ENCODE results near the gene PLXNA1.

Gene PLXNA1

GRCh38 chr3:126990024-126990700 lies 7.2 kb downstream of the PLXNA1 start:
- Histone ChIP-seq H3K9me3 (ENCODE audit: control insufficient read depth, low read length) (no peaks in the 10 kb centered on the region), H3K4me3 (ENCODE audit: extremely low read depth, insufficient read depth, low read length, poor library complexity, severe bottlenecking) (no peak overlapping the region), H3K4me1 (ENCODE audit: control insufficient read depth, insufficient read depth, low read length, poor library complexity, severe bottlenecking) (peaks cover 10% of the 10 kb centered on the region), H3K27ac (ENCODE audit: low read depth, low read length, severe bottlenecking) (no peak overlapping the region), H3K36me3 (ENCODE audit: control insufficient read depth, insufficient read depth, low read length) (peaks cover 51% of the 10 kb centered on the region)
- WGBS, 2 experiments (ENCODE audit: insufficient coverage in 2 of 2) = 93 to 97% methylated on average over 8 to 10 of the region's 10 CpGs

GRCh38 chr3:126990890-126991289 lies 8.0 kb downstream of the PLXNA1 start:
- Histone ChIP-seq H3K9me3 (ENCODE audit: control insufficient read depth, low read length) (no peaks in the 10 kb centered on the region), H3K27ac (ENCODE audit: low read depth, low read length, severe bottlenecking) (no peak overlapping the region), H3K4me3 (ENCODE audit: extremely low read depth, insufficient read depth, low read length, poor library complexity, severe bottlenecking) (no peak overlapping the region), H3K4me1 (ENCODE audit: control insufficient read depth, insufficient read depth, low read length, poor library complexity, severe bottlenecking) (peaks cover 4% of the 10 kb centered on the region), H3K36me3 (ENCODE audit: control insufficient read depth, insufficient read depth, low read length) (peaks cover 55% of the 10 kb centered on the region)
- WGBS, 2 experiments (ENCODE audit: insufficient coverage in 2 of 2) = 93 to 98% methylated on average over 4 to 5 of the region's 5 CpGs

- H3K36me3 ChIP-seq (ENCODE audit: control insufficient read depth, insufficient read depth, low read length) = peaks cover 60% of the 10 kb centered on the region
- 94 to 98% methylated on average over 20 to 21 of the region's 24 CpGs for WGBS, 2 experiments (ENCODE audit: insufficient coverage in 2 of 2)
These were observed 8.7 kb downstream of the PLXNA1 start for GRCh38 chr3:126991366-126992200.

GRCh38 chr3:126992216-126992615 lies 9.3 kb downstream of the PLXNA1 start:
- 98% methylated on average over 6 to 7 of the region's 7 CpGs for WGBS, 2 experiments (ENCODE audit: insufficient coverage in 2 of 2)
- no peaks in the 10 kb centered on the region for H3K4me1 ChIP-seq (ENCODE audit: control insufficient read depth, insufficient read depth, low read length, poor library complexity, severe bottlenecking)
- no peak overlapping the region for H3K4me3 ChIP-seq (ENCODE audit: extremely low read depth, insufficient read depth, low read length, poor library complexity, severe bottlenecking)
- H3K27ac ChIP-seq (ENCODE audit: low read depth, low read length, severe bottlenecking) = no peak overlapping the region
- no peaks in the 10 kb centered on the region for H3K9me3 ChIP-seq (ENCODE audit: control insufficient read depth, low read length)
- H3K36me3 ChIP-seq (ENCODE audit: control insufficient read depth, insufficient read depth, low read length) = peaks cover 63% of the 10 kb centered on the region

More at GRCh38 chr3:126991366-126992200, 8.7 kb downstream of the PLXNA1 start:
- H3K4me3 ChIP-seq (ENCODE audit: extremely low read depth, insufficient read depth, low read length, poor library complexity, severe bottlenecking) = no peak overlapping the region
- no peak overlapping the region for H3K27ac ChIP-seq (ENCODE audit: low read depth, low read length, severe bottlenecking)
- H3K4me1 ChIP-seq (ENCODE audit: control insufficient read depth, insufficient read depth, low read length, poor library complexity, severe bottlenecking) = no peaks in the 10 kb centered on the region
- no peaks in the 10 kb centered on the region for H3K9me3 ChIP-seq (ENCODE audit: control insufficient read depth, low read length)

GRCh38 chr3:126992776-126993175 lies 9.9 kb downstream of the PLXNA1 start:
- H3K4me1 ChIP-seq (ENCODE audit: control insufficient read depth, insufficient read depth, low read length, poor library complexity, severe bottlenecking) = no peaks in the 10 kb centered on the region
- H3K27ac ChIP-seq (ENCODE audit: low read depth, low read length, severe bottlenecking) = no peak overlapping the region
- H3K36me3 ChIP-seq (ENCODE audit: control insufficient read depth, insufficient read depth, low read length) = peaks cover 65% of the 10 kb centered on the region
- H3K9me3 ChIP-seq (ENCODE audit: control insufficient read depth, low read length) = no peaks in the 10 kb centered on the region
- no peak overlapping the region for H3K4me3 ChIP-seq (ENCODE audit: extremely low read depth, insufficient read depth, low read length, poor library complexity, severe bottlenecking)
- 94% methylated on average over 2 to 7 of the region's 8 CpGs for WGBS, 2 experiments (ENCODE audit: insufficient coverage in 2 of 2)

GRCh38 chr3:126993436-126993835 lies 10.5 kb downstream of the PLXNA1 start:
- WGBS, 2 experiments (ENCODE audit: insufficient coverage in 2 of 2) = 94 to 96% methylated on average over 7 of the region's 9 CpGs
- no peak overlapping the region for H3K4me3 ChIP-seq (ENCODE audit: extremely low read depth, insufficient read depth, low read length, poor library complexity, severe bottlenecking)
- H3K27ac ChIP-seq (ENCODE audit: low read depth, low read length, severe bottlenecking) = no peak overlapping the region
- H3K36me3 ChIP-seq (ENCODE audit: control insufficient read depth, insufficient read depth, low read length) = peaks cover 65% of the 10 kb centered on the region
- H3K4me1 ChIP-seq (ENCODE audit: control insufficient read depth, insufficient read depth, low read length, poor library complexity, severe bottlenecking) = no peaks in the 10 kb centered on the region
- H3K9me3 ChIP-seq (ENCODE audit: control insufficient read depth, low read length) = no peaks in the 10 kb centered on the region

- 93% methylated on average over 6 to 8 of the region's 10 CpGs for WGBS, 2 experiments (ENCODE audit: insufficient coverage in 2 of 2)
- Histone ChIP-seq H3K9me3 (ENCODE audit: control insufficient read depth, low read length) (no peaks in the 10 kb centered on the region), H3K4me1 (ENCODE audit: control insufficient read depth, insufficient read depth, low read length, poor library complexity, severe bottlenecking) (no peaks in the 10 kb centered on the region), H3K4me3 (ENCODE audit: extremely low read depth, insufficient read depth, low read length, poor library complexity, severe bottlenecking) (no peak overlapping the region), H3K27ac (ENCODE audit: low read depth, low read length, severe bottlenecking) (no peak overlapping the region), H3K36me3 (ENCODE audit: control insufficient read depth, insufficient read depth, low read length) (peaks cover 52% of the 10 kb centered on the region)
These were observed 11.8 kb downstream of the PLXNA1 start for GRCh38 chr3:126994661-126995245.

GRCh38 chr3:126995254-126995780 lies 12.4 kb downstream of the PLXNA1 start:
- no peak overlapping the region for H3K27ac ChIP-seq (ENCODE audit: low read depth, low read length, severe bottlenecking)
- no peaks in the 10 kb centered on the region for H3K4me1 ChIP-seq (ENCODE audit: control insufficient read depth, insufficient read depth, low read length, poor library complexity, severe bottlenecking)
- WGBS, 2 experiments (ENCODE audit: insufficient coverage in 2 of 2) = 93 to 99% methylated on average over 9 to 12 of the region's 12 CpGs
- H3K9me3 ChIP-seq (ENCODE audit: control insufficient read depth, low read length) = no peaks in the 10 kb centered on the region
- H3K36me3 ChIP-seq (ENCODE audit: control insufficient read depth, insufficient read depth, low read length) = peaks cover 47% of the 10 kb centered on the region
- H3K4me3 ChIP-seq (ENCODE audit: extremely low read depth, insufficient read depth, low read length, poor library complexity, severe bottlenecking) = no peak overlapping the region

GRCh38 chr3:126995926-126996512 lies 13.1 kb downstream of the PLXNA1 start:
- peaks cover under 1% of the 10 kb centered on the region for H3K4me1 ChIP-seq (ENCODE audit: control insufficient read depth, insufficient read depth, low read length, poor library complexity, severe bottlenecking)
- 93 to 94% methylated on average over 10 of the region's 11 CpGs for WGBS, 2 experiments (ENCODE audit: insufficient coverage in 2 of 2)
- H3K27ac ChIP-seq (ENCODE audit: low read depth, low read length, severe bottlenecking) = no peak overlapping the region
- H3K36me3 ChIP-seq (ENCODE audit: control insufficient read depth, insufficient read depth, low read length) = peaks cover 40% of the 10 kb centered on the region
- H3K4me3 ChIP-seq (ENCODE audit: extremely low read depth, insufficient read depth, low read length, poor library complexity, severe bottlenecking) = no peak overlapping the region
- no peaks in the 10 kb centered on the region for H3K9me3 ChIP-seq (ENCODE audit: control insufficient read depth, low read length)

- Histone ChIP-seq H3K36me3 (ENCODE audit: control insufficient read depth, insufficient read depth, low read length) (peaks cover 37% of the 10 kb centered on the region), H3K27ac (ENCODE audit: low read depth, low read length, severe bottlenecking) (no peak overlapping the region)
These were observed 14.0 kb downstream of the PLXNA1 start for GRCh38 chr3:126996905-126997304.

More at GRCh38 chr3:126996905-126997304, 14.0 kb downstream of the PLXNA1 start:
- peaks cover 10% of the 10 kb centered on the region for H3K4me1 ChIP-seq (ENCODE audit: control insufficient read depth, insufficient read depth, low read length, poor library complexity, severe bottlenecking)
- H3K9me3 ChIP-seq (ENCODE audit: control insufficient read depth, low read length) = no peaks in the 10 kb centered on the region
- H3K4me3 ChIP-seq (ENCODE audit: extremely low read depth, insufficient read depth, low read length, poor library complexity, severe bottlenecking) = no peak overlapping the region
- 97% methylated on average over 7 of the region's 7 CpGs for WGBS, 2 experiments (ENCODE audit: insufficient coverage in 2 of 2)
